Measurements from ENCODE around the gene GKN2. TPM values are rescaled to one million over a fixed set of nuclear protein-coding genes. Genes with fewer than 3 reads are reported as not detected.
A peak's percentile ranks its signal among the peaks of the same experiment; 100 is the strongest.

GKN2 gene
- total and polyA plus RNA-seq, 2 of the 13 experiments (the other 11 are each of a cell fraction or from before 2014, with no cell fraction given), result not detected

DNA sequence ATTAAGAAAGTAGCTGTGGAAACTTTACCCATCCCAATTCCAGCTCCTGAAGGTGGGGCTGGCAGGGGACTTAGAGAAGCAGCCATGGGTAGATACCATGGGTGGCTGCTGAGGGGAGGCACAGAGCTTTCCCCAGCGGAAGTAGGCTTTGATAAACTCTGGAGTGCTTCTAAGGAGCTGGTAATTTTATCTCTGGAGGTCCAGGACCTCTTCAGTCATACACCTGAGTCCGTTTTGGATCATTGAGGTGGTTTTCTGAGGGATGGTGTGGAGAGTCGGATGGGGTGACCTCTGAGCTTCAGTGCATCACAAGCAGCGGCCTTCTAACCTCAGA, 44.8 kb downstream of the GKN2 start (continued):
- TF ChIP-seq, protein P1, sequence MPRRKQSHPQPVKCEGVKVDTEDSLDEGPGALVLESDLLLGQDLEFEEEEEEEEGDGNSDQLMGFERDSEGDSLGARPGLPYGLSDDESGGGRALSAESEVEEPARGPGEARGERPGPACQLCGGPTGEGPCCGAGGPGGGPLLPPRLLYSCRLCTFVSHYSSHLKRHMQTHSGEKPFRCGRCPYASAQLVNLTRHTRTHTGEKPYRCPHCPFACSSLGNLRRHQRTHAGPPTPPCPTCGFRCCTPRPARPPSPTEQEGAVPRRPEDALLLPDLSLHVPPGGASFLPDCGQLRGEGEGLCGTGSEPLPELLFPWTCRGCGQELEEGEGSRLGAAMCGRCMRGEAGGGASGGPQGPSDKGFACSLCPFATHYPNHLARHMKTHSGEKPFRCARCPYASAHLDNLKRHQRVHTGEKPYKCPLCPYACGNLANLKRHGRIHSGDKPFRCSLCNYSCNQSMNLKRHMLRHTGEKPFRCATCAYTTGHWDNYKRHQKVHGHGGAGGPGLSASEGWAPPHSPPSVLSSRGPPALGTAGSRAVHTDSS (CRISPR knock-in tag; conservative IDR thresholded peaks at IDR 0.05), result no peak
- TF ChIP-seq ZBTB43 (CRISPR knock-in tag; conservative IDR thresholded peaks at IDR 0.05), result no peak

DNA sequence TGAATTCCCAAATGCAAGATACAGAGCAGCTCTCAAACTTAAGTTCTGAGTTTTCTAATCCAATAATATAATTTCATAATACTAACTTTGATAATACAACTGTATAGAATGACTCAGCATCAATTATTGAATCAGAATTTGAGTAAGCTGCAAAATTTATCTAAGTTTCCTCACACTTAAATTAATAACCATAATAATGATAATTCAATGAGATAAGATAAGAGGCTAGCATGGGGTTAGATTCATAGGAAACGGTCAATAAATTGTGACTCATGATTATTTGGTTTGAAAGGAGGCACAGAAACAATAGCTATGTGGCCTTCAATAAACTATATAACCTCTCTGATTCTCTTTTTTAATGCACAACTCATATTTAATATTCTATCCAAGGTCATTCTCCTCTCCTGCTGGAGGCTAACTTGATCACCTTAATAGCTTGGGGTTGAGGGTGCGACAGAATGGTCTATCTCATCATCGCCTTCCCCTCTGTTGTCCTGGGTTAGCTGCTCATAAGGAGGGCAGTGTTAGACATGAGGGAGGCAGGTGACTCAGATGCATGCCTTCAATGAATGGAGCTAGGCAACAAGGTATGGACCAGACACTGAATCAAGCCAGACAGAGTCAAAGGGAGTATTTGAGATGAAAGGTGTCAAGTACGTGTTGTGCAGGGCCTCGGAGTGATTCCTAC, 45.3 kb downstream of the GKN2 start:
- no peak overlapping the region for H3K27ac ChIP-seq (ENCODE audit: extremely low read length, insufficient read depth, low read length)
- DNase-seq (ENCODE audit: low spot score) (no peak), ATAC-seq (no peak; the same call in 2 of the 3 replicates), FAIRE-seq (no peak)
- H4K20me1 ChIP-seq (ENCODE audit: insufficient read depth, low read length), result no peaks in the 10 kb centered on the region
- no peaks in the 10 kb centered on the region for H3K36me3 ChIP-seq (replicated peaks in 1 of 2; ENCODE audit: control insufficient read depth in 1 of 2, insufficient read depth in 2 of 2, low read length in 2 of 2)
- POLR2A ChIA-PET, result no interaction called here
- CTCF ChIA-PET (ENCODE audit: low intra/inter-chr PET ratio, low total read pairs), result interaction anchor here (2.9 kb wide), 1 partner anchor 155 kb away, joined by 31 read pairs; no protein-coding TSS in a partner anchor
- H2AFZ ChIP-seq (ENCODE audit: low read length), result no peak overlapping the region
- intact Hi-C loops (cut with micrococcal nuclease; ENCODE audit: unreplicated experiment), result loop anchor here (5.0 kb wide), 1 partner anchor 70 kb away; no protein-coding TSS in a partner anchor
- no peak overlapping the region for H3K4me2 ChIP-seq (ENCODE audit: low read depth, low read length)
- no peaks in the 10 kb centered on the region for H3K79me2 ChIP-seq (ENCODE audit: insufficient read depth, low read length)
- in situ Hi-C loops (cut with HindIII; ENCODE audit: extremely low pct_ligation_motif_present, low pct_unique_long_range_greater_than_20kb), result no loop called here
- H3K27me3 ChIP-seq (ENCODE audit: control insufficient read depth in 1 of 2, insufficient read depth in 2 of 2, low read length in 2 of 2), result peaks cover 0 to 13% of the 10 kb centered on the region in 2 experiments; a peak in 1 of 5 replicates
- no peak overlapping the region for H3K4me3 ChIP-seq (replicated peaks in 1 of 3; ENCODE audit: insufficient read depth in 1 of 3, low read depth in 2 of 3, low read length in 3 of 3)
- H3K9ac ChIP-seq (ENCODE audit: insufficient read depth, low read depth, low read length), result no peak overlapping the region
- H3K4me1 ChIP-seq (ENCODE audit: insufficient read depth, low read length), result peaks cover 10% of the 10 kb centered on the region
- TF ChIP-seq NFE2L2 (IDR thresholded peaks at IDR 0.05; ENCODE audit: low read length) (0 out of 2 replicates have a peak, but pooled peaks have one; percentile 29), KLF15 (CRISPR knock-in tag; IDR thresholded peaks at IDR 0.05; ENCODE audit: borderline replicate concordance) (no peak), TGIF2 (CRISPR knock-in tag; IDR thresholded peaks at IDR 0.05) (no peak)
- H3K9me3 ChIP-seq (ENCODE audit: low read length), result no peaks in the 10 kb centered on the region
- no TSS peak for BruUV-seq (replicated peaks)
- WGBS (ENCODE audit: low lambda C conversion rate), result 27% methylated on average over 5 of the region's 5 CpGs
